ENCODE measurements around the gene TADA3. TPM values are rescaled to one million over a fixed set of nuclear protein-coding genes. Genes with fewer than 3 reads are reported as not detected.
A peak's percentile ranks its signal among the peaks of the same experiment; 100 is the strongest.

TADA3 gene
- total and polyA plus RNA-seq, 9 of the 15 experiments (the other 6 are each of a cell fraction or from before 2014, with no cell fraction given): 4.1 to 110 (median 74.8) TPM

DNA sequence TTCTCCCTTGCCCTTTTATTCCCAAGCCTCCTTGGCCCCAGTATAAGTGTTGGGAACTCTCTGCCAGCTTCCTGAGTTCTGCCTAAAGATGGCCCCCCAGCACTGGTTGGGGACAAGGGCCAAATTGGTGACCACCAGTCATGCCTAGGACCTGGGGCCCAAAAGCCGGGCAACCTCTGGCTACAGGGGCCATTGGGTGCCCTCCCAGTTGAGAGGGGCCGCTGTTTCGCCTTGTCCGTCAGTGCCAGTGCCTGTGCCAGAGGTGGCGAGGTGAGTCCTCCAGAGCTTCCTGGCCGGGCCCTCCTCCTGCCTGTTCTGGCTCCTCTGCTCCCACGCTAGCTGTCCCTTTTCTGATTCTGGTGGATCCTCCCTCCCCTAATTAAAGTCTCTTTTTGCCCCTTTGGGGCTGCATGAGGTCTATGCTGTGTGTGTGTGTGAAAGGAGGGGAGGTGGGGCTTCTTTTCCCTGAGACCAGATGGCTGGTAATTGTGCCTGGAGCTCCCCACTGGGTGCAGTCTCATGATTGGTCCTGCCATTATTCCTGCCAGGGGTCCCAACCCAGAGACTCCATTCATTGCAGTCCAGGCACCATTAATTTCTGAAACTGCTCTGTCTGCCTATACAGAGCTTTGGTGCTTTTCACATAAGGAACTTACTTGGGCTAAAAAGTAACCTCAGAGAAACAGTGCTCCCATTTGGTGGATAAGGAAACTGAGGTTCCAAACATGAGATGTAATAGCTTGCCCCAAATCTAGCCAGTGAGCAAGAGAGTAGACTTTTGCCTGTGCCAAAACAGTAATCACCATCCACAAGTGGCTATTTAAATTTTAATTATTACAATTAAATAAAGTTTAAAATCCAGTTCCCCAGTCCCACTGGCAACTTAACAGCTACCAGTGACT, 14.7 kb upstream of the TADA3 start (continued):
- TF ChIP-seq, protein P1, sequence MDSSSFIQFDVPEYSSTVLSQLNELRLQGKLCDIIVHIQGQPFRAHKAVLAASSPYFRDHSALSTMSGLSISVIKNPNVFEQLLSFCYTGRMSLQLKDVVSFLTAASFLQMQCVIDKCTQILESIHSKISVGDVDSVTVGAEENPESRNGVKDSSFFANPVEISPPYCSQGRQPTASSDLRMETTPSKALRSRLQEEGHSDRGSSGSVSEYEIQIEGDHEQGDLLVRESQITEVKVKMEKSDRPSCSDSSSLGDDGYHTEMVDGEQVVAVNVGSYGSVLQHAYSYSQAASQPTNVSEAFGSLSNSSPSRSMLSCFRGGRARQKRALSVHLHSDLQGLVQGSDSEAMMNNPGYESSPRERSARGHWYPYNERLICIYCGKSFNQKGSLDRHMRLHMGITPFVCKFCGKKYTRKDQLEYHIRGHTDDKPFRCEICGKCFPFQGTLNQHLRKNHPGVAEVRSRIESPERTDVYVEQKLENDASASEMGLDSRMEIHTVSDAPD (CRISPR knock-in tag; IDR thresholded peaks at IDR 0.05): no peak
- TF ChIP-seq, protein P2, sequence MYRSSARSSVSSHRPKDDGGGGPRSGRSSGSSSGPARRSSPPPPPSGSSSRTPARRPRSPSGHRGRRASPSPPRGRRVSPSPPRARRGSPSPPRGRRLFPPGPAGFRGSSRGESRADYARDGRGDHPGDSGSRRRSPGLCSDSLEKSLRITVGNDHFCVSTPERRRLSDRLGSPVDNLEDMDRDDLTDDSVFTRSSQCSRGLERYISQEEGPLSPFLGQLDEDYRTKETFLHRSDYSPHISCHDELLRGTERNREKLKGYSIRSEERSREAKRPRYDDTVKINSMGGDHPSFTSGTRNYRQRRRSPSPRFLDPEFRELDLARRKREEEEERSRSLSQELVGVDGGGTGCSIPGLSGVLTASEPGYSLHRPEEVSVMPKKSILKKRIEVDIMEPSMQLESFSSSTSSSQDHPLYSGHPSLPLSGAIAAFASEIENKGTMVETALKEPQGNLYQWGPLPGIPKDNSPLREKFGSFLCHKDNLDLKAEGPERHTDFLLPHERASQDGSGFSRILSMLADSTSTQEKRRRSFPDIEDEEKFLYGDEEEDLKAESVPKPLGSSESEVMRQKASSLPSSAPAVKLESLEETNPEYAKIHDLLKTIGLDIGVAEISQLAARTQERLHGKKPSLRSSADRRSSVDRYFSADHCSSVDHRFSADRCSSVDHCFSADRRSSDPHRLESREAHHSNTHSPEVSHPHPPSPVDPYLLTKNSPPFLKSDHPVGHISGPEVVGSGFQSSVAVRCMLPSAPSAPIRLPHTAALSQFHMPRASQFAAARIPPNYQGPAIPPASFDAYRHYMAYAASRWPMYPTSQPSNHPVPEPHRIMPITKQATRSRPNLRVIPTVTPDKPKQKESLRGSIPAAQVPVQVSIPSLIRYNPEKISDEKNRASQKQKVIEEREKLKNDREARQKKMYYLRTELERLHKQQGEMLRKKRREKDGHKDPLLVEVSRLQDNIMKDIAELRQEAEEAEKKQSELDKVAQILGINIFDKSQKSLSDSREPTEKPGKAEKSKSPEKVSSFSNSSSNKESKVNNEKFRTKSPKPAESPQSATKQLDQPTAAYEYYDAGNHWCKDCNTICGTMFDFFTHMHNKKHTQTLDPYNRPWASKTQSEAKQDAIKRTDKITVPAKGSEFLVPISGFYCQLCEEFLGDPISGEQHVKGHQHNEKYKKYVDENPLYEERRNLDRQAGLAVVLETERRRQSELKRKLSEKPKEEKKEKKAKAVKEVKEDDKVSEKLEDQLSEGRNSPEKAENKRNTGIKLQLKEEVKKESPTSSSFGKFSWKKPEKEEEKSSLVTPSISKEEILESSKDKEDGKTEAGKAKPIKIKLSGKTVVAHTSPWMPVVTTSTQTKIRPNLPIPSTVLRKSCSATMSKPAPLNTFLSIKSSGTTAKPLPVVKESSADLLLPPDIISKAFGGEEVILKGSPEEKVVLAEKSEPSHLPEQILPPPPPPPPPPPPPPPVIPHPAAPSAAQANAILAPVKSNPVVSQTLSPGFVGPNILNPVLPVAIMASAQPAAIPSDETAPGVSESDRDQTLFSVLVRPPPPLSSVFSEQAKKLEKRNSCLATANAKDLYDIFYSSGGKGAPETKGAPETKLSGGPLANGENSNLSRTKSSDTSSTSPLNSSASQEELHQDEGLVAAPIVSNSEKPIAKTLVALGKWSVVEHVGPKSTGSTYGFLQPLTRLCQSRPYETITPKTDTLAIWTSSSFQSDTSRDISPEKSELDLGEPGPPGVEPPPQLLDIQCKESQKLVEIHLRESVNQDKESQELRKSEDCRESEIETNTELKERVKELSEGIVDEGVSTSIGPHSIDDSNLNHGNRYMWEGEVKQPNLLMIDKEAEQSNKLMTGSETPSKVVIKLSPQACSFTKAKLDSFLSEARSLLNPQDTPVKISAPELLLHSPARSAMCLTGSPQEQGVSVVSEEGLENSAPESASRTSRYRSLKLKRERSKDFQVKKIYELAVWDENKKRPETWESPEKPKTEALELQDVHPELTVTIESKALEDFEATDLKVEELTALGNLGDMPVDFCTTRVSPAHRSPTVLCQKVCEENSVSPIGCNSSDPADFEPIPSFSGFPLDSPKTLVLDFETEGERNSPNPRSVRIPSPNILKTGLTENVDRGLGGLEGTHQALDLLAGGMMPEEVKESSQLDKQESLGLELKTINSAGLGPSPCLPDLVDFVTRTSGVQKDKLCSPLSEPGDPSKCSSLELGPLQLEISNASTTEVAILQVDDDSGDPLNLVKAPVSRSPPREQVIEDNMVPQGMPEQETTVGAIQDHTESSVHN (IDR thresholded peaks at IDR 0.05; ENCODE audit: borderline replicate concordance in 1 of 2, low read depth in 1 of 2): no peak
- TF ChIP-seq CREM (IDR thresholded peaks at IDR 0.05; ENCODE audit: low read depth) (no peak), HNRNPLL (IDR thresholded peaks at IDR 0.05; ENCODE audit: low read depth, low read length, poor library complexity, severe bottlenecking) (no peak), ZC3H8 (IDR thresholded peaks at IDR 0.05) (no peak), SAFB (IDR thresholded peaks at IDR 0.05; ENCODE audit: borderline replicate concordance, low read depth, low read length) (no peak), CBFA2T3 (IDR thresholded peaks at IDR 0.05) (no peak), FOXP1 (CRISPR knock-in tag; IDR thresholded peaks at IDR 0.05) (no peak), ZNF780A (CRISPR knock-in tag; IDR thresholded peaks at IDR 0.05) (no peak), HDAC6 (IDR thresholded peaks at IDR 0.05; ENCODE audit: low read depth, low read length) (no peak), NR3C1 (CRISPR knock-in tag; IDR thresholded peaks at IDR 0.05) (no peak), MCM2 (IDR thresholded peaks at IDR 0.05; ENCODE audit: low read depth) (no peak)
- TF ChIP-seq, protein P3, sequence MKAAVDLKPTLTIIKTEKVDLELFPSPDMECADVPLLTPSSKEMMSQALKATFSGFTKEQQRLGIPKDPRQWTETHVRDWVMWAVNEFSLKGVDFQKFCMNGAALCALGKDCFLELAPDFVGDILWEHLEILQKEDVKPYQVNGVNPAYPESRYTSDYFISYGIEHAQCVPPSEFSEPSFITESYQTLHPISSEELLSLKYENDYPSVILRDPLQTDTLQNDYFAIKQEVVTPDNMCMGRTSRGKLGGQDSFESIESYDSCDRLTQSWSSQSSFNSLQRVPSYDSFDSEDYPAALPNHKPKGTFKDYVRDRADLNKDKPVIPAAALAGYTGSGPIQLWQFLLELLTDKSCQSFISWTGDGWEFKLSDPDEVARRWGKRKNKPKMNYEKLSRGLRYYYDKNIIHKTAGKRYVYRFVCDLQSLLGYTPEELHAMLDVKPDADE (conservative IDR thresholded peaks at IDR 0.05; ENCODE audit: control insufficient read depth, low read depth, low read length): 0 out of 2 replicates have a peak, but pooled peaks have one; percentile 23
- TF ChIP-seq, protein P4, sequence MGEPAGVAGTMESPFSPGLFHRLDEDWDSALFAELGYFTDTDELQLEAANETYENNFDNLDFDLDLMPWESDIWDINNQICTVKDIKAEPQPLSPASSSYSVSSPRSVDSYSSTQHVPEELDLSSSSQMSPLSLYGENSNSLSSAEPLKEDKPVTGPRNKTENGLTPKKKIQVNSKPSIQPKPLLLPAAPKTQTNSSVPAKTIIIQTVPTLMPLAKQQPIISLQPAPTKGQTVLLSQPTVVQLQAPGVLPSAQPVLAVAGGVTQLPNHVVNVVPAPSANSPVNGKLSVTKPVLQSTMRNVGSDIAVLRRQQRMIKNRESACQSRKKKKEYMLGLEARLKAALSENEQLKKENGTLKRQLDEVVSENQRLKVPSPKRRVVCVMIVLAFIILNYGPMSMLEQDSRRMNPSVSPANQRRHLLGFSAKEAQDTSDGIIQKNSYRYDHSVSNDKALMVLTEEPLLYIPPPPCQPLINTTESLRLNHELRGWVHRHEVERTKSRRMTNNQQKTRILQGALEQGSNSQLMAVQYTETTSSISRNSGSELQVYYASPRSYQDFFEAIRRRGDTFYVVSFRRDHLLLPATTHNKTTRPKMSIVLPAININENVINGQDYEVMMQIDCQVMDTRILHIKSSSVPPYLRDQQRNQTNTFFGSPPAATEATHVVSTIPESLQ (CRISPR knock-in tag; IDR thresholded peaks at IDR 0.05): no peak

All from K562 (cell line).